GM18858 (cell line): Measurements from ENCODE around the gene KIF2B.
"Not testable (repeated sequence)": the region's sequence is repeated elsewhere in the genome, so short reads cannot be mapped to it uniquely, and the experiment has no call there.

ENCODE experiments used
- ATAC-seq: cut with Tn5 transposase; IDR thresholded peaks from one replicate; pipeline ENCODE4 v1.9.1; 2021; ENCODE audit not compliant: unreplicated experiment

KIF2B gene, protein sequence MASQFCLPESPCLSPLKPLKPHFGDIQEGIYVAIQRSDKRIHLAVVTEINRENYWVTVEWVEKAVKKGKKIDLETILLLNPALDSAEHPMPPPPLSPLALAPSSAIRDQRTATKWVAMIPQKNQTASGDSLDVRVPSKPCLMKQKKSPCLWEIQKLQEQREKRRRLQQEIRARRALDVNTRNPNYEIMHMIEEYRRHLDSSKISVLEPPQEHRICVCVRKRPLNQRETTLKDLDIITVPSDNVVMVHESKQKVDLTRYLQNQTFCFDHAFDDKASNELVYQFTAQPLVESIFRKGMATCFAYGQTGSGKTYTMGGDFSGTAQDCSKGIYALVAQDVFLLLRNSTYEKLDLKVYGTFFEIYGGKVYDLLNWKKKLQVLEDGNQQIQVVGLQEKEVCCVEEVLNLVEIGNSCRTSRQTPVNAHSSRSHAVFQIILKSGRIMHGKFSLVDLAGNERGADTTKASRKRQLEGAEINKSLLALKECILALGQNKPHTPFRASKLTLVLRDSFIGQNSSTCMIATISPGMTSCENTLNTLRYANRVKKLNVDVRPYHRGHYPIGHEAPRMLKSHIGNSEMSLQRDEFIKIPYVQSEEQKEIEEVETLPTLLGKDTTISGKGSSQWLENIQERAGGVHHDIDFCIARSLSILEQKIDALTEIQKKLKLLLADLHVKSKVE

DNA sequence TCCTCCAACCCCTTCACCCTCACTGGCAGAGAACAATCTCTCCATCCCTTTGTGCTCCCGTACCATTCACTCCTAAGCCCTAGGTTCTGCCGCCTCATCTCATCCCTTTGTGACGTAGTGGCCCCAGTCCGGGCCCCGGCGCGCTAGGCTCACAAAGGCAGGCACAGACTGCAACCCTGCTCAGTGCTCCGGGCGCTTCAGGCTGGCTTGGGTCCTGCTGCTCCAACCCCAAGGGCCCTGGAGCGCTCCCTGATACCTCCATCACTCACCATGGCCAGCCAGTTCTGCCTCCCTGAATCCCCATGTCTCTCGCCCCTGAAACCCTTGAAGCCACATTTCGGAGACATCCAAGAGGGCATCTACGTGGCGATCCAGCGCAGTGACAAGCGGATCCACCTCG lies at the start of gene KIF2B:
Gene KIF2B, plus strand, starts transcription at position 164 of the 400 bp plus-strand sequence. Its CDS starts 107 bp downstream, at position 271.
- no peak for ATAC-seq

DNA sequence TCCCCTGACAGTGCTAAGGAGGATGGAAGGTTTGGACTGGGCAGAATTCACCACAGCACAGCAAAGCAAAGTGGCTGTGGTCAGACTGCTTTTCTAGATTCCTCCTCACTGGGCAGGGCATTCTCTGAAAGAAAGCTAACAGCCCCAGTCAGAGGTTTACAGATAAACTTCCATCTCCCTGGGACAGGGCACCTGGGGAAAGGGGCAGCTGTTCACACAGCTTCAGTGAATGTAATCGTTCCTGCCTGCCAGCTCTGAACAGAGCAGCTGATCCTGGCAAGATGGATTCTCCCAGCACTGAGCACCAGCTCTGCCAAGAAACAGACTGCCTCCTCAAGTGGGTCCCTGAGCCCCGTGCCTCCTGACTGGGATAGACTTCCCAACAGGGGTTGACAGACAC lies 42.4 kb upstream of the KIF2B start:
- ATAC-seq = no peak

DNA sequence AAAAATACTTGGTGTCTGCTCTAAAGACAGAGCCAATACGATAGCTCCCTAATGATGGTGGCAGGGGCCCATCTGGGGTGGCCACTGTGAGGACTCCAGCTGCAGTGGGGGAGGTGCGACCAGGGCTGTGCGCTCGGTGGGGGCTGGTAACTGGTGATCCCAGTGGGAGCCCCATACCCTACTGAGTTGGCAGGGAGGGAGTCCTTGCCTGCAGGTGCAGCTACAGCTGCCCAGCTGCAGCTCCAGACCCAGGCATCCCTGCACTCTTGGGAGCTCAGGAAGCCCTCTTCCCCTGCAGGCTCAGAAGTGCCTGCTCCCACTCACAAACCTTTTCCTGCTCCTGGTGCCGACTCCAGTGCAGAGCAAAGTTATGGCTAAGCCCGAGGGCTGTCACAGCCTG lies 31.2 kb upstream of the KIF2B start:
- no peak for ATAC-seq

DNA sequence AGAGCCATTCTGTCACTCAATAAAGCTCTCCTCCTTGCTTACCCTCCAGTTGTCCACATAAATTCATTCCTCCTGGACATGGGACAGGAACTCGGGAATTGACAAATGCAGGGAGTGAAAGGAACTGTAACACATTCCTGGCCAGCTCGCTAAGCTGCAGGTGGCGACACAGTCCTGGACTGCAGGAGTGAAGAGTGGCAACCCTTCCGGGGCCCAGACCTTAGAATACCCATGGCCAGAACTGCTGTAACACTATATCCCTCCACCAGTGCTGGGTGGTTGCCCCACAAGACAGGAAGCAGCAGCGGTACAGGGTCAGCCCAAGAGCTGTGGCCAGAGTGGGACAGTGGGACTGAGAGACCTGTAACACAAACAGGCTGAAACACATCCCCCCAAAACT lies 30.3 kb upstream of the KIF2B start:
- ATAC-seq = no peak

DNA sequence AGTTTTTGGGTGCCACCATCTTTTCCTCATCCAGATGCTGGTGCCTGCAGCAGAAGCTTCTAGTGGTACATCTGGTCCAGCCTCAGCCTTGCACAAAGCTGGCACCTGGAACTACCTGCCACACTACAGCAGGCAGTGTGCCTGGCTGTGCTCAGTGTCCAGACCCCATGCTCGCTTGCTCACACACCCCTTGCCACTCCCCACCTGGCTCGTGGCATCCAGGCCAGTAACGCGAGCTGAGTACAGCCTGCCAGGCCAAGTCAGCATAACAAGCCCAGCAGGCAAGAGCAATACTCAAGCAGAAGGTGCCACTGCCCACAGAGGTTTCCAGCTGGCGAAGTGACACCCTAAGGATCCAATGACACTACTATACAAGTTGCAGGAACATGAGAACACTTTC lies 29.7 kb upstream of the KIF2B start:
- ATAC-seq = no peak

DNA sequence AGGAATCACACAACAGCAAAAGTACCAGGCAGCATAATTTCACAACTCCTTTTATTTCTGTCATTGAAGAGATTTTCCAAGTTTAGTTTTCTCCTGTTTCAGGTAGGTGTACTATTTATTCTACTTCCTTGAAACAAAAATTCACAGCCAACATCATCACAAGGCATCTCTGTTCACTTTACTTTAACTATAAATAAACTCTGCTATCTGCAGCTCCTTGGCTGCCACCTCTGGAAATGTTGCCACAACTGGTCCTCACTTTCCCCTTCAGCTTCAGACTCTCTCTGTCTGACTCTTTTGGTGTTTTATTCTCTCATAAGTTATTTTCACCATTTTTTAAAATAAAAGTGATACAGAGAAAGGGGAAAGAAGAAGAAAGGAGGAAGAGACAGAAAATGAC lies 27.9 kb upstream of the KIF2B start:
- ATAC-seq = no peak

DNA sequence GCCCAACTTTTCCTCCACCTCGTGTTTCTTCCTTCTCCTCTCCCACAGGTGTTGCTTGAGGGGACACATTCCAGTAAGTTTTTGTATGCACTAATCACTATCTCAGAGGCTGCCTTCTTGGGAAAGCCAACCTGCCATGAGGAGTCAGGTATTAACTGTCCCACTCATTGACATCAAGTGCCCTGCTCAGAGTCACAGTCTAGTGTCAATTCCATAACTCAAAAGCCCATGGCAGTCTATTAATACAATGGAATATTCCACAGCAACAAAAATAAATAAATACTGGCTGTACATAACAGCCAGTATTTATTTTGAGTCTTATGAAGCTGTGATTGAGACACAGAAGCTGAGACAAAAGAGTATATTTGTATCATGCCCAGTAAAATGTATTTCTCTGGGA lies 26.1 kb upstream of the KIF2B start:
- no peak for ATAC-seq

DNA sequence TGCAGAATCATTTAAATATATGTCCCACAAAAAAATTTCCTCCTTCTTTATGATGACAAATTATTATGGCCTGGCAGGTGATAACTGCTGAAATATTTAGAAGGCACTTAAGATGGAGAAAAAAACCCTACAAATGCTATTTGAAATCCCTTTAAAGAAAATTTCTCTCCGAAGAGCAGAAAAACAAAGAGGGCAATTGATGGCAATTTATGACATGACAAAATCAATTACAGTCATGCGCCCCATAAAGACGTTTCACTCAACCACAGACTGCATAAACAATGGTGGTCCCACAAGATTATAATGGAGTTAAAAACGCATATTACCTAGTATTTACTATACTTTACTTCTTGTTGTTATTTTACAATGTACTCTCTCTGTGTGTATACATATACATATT lies 25.2 kb upstream of the KIF2B start:
- ATAC-seq = no peak

DNA sequence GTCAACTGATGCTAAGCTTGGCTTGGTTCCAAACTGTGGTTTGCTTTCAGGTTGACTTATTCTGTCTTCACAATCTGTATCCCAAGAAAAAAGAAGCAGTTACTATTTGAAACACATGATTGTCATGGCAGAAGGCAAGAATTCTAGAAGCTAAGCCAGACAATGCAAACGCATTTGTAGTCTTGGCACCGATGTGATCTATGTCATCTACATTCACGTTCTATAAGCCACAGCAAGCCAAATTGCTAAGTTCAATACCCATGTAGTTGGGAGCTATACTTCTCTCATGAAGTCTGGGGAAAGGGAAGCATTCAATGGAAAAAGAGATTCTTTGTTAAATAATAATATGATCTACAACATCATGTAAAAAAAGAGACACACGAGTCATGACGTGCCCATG lies 18.3 kb upstream of the KIF2B start:
- ATAC-seq = no peak

DNA sequence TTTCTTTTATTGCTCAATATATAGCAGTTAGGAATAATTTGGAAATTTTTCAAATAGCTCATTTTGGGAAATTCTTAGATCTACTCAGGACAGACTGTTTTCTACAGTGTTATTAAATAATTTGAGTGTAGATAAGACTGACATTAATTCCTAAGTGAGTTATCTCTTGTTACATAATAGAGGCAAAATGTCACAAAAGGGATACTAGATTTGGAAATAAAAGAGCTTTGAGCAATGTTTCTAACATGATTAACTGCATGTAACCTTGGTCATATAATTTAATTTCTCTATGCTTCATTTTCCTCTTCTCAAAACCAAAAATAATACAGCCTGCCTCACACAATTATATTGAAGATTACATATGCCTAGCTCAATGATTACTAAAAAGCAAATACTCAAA lies 16.3 kb upstream of the KIF2B start:
- no peak for ATAC-seq

DNA sequence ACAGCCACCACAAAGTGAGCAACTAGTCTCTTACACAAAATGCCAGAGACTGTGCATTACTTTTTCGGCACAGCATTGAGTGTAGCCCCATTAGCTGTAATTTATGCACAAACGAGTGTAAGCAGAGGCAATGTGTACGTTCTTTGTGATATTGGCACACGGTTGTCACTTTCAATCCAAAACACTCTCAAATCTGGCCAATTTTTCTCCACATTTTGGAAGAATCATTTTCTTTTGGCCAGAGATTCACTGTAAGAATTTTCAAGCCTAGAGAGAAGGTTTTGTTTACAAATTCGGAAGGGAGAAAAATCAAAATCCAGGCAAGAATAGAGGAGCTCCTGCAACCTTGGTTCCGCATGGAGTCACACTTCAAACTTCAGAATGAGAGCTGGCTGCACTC lies 15.4 kb upstream of the KIF2B start:
- ATAC-seq = no peak

DNA sequence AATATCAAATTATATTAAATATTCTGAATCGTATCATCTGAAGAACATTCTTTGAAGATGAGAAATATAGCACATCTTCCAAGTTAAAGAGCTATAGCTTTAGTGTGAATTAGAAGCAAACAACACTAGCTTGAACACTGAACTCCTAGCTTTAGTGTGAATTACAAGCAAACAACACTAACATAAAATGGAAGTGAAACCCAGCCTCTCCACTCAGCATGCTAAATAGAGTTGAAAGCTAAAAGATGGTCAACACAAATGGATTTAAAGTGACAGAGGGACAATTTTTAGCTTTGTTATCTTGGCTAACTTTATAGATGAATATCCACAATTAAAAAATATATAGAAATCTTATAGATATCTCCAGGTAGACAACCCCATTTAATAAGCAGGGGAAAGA lies 4.5 kb upstream of the KIF2B start:
- ATAC-seq = no peak

DNA sequence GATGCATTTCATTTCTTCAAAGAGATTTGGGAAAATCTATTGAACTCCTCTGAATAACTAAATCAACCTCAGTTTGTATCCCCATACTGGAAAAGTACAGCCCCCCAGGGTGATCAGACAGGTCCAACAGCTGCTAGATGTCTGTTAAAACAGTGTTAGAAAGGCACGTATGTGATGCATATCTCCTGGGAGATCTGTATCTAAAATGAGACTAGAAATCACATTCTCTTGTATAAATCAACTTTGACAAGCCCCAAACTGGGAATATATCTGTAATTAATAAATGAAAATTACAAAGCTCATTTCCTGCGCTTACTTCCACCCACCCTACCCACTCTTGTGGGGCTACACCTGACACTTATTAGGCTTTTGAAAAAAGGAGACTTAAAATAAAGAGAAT lies 3.8 kb upstream of the KIF2B start:
- no peak for ATAC-seq

DNA sequence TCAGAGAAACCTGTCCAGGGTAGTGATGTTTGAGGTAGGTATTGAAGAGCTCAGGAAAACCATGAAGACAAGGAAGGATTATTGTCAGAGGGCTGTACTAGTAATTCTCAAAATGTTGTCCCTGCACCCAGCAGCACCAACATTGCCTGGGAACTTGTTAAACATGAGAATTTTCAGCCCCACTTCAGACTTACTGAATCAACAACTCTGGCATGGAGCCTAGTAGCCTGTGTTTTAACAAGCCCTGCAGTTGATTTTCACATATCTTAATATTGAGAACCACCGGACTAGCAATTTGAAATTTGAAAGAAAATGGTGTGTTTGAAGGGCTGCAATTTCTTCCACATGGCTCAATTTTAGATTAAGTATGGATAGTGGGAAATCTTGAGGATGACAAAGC lies 2.8 kb upstream of the KIF2B start:
- ATAC-seq = no peak

DNA sequence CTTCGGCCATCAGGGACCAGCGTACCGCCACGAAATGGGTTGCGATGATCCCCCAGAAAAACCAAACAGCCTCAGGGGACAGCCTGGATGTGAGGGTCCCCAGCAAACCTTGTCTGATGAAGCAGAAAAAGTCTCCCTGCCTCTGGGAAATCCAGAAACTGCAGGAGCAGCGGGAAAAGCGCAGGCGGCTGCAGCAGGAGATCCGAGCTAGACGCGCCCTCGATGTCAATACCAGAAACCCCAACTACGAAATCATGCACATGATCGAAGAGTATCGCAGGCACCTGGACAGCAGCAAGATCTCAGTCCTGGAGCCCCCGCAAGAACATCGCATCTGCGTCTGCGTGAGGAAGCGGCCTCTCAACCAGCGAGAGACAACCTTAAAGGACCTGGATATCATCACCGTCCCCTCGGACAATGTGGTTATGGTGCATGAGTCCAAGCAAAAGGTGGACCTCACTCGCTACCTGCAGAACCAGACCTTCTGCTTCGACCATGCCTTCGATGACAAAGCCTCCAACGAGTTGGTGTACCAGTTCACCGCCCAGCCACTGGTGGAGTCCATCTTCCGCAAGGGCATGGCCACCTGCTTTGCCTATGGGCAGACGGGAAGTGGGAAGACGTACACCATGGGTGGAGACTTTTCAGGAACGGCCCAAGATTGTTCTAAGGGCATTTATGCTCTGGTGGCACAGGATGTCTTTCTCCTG lies 769 bp downstream of the KIF2B start:
- ATAC-seq = no peak

DNA sequence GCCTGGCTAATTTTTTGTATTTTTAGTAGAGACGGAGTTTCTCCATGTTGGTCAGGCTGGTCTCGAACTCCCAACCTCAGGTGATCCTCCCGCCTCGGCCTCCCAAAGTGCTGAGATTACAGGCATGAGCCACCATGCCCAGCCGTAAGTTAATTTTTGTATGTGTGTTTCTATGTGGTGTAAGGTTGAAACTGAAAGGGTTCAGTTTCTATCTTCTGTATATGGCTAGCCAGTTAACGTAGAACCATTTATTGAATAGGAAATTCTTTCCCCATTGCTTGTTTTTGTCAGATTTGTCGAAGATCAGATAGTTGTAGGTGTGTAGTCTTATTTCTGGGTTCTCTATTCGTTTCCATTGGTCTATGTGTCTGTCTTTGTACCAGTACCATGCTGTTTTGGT lies 12.0 kb downstream of the KIF2B start:
- ATAC-seq = not testable (repeated sequence)

DNA sequence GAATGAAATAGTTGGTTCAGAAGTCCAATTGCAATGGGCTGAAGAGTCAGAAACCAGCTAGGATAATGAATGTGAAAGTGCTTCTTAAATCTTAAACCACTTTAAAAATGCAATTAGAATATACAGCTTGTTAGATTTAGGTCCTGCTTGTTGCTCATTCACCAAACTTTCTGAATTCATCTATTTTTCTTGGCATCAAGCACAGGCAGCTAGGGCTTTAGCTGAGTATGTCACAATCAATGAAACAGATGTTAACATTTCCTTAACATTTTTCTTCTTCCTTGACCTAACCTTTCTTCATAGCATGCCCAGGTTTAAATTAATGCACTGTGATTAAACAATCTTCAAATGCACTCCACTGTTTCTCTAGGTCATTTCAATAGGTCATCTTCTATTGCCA lies 14.4 kb downstream of the KIF2B start:
- ATAC-seq = no peak

DNA sequence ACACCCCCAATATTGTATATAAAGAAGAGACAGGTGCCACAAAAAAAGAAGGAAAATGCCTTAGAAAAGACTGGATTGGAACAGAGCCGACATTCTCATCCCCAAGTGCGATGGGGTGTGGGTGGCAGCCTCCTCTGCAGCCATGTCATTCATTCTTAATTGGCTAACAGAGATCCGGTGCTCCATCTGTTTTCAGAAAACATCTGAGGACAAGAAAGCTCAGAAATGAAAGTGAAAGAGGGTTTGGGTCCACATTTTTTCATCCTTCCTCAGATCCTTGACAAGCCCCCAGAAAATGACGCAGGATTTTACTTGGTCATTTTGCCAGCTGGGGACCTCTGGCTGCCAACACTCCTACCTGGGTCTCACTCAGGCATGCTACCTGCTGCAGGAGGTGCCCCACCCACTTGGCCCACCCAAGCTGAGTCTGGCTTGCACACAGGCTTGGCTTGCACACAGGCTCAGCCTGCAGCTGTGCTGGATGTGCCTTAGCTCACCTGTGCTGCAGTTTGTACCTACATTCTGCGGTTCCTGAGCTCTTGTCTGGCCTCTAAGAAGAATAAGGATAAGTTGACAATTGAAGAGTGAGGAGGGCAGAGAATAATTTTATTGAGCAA lies 21.9 kb downstream of the KIF2B start:
- no peak for ATAC-seq

DNA sequence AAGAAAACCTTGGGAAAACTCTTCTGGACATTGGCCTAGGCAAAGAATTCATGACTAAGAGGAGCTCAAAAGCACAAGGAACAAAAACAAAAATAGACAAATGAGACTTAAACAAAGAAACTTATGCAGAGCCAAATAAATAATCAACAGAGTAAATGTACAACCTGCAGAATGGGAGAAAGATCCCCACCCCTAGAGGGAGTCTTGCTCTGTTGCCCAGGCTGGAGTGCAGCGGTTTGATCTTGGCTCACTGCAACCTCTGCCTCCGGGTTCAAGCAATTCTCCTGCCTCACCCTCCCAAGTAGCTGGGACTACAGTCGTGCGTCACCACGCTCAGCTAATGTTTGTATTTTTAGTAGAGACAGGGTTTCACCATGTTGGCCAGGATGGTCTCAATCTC lies 48.4 kb downstream of the KIF2B start:
- ATAC-seq = not testable (repeated sequence)
